OCI-LY1 (cell line): ENCODE results near the gene PLCG2.

Source experiments
- H2AFZ ChIP-seq: fragments of 200-600 bp; sonication (generic), shearing (Covaris generic); 2 replicates; pipeline ENCODE4 v1.6.0; 2014; ENCODE audit warnings: antibody characterized with exemption, mild to moderate bottlenecking, low read length
- H3F3A ChIP-seq: fragments of 200-600 bp; sonication (generic), shearing (Covaris generic); 2 replicates; pipeline ENCODE4 v1.6.0; 2014; ENCODE audit warnings: mild to moderate bottlenecking, antibody characterized with exemption, low read length, moderate library complexity; ENCODE audit not compliant: insufficient read depth
- H3K27ac ChIP-seq: fragments of 200-600 bp; sonication (generic); 2 replicates; pipeline ENCODE4 v1.5.1; 2014; ENCODE audit warnings: low read length, mixed run types, mild to moderate bottlenecking, low read depth; ENCODE audit not compliant: poor library complexity, severe bottlenecking
- H3K27me3 ChIP-seq: fragments of 200-600 bp; sonication (generic); 2 replicates; pipeline ENCODE4 v1.6.0; 2014; ENCODE audit warnings: antibody characterized with exemption, mild to moderate bottlenecking, low read length, moderate library complexity; ENCODE audit not compliant: insufficient read depth
- H3K36me3 ChIP-seq: fragments of 200-600 bp; sonication (generic); 2 replicates; pipeline ENCODE4 v1.6.1; 2014; ENCODE audit warnings: mild to moderate bottlenecking, antibody characterized with exemption, low read length, moderate library complexity, mixed read lengths; ENCODE audit not compliant: insufficient read depth
- H3K4me1 ChIP-seq: fragments of 200-600 bp; sonication (generic); 2 replicates; pipeline ENCODE4 v1.5.1; 2014; ENCODE audit warnings: mild to moderate bottlenecking, low read length, moderate library complexity; ENCODE audit not compliant: insufficient read depth, severe bottlenecking
- H3K4me2 ChIP-seq: fragments of 200-600 bp; sonication (generic), shearing (Covaris generic); 2 replicates; pipeline ENCODE4 v1.6.1; 2014; ENCODE audit warnings: low read length
- H3K4me3 ChIP-seq: fragments of 200-600 bp; sonication (generic); 2 replicates; pipeline ENCODE4 v1.5.1; 2014; ENCODE audit warnings: low read length, low read depth, mild to moderate bottlenecking, mixed read lengths; ENCODE audit not compliant: poor library complexity, severe bottlenecking
- H3K79me2 ChIP-seq: fragments of 200-600 bp; shearing (Covaris generic); 2 replicates; pipeline ENCODE4 v1.6.1; 2016; ENCODE audit warnings: mixed run types, low read length, mixed read lengths; ENCODE audit not compliant: insufficient read depth
- H3K9ac ChIP-seq: fragments of 200-600 bp; sonication (generic), shearing (Covaris generic); 2 replicates; pipeline ENCODE4 v1.6.1; 2014; ENCODE audit warnings: mild to moderate bottlenecking, low read length, mixed read lengths
- H3K9me2 ChIP-seq: fragments of 200-600 bp; sonication (generic), shearing (Covaris generic); 2 replicates; pipeline ENCODE4 v1.6.1; 2014; ENCODE audit warnings: low read depth, mild to moderate bottlenecking, low read length, mixed read lengths
- H3K9me3 ChIP-seq: fragments of 200-600 bp; shearing (Covaris generic); 2 replicates; pipeline ENCODE4 v1.6.1; 2014; ENCODE audit warnings: low read length, mixed read lengths
- H4K20me1 ChIP-seq: fragments of 200-600 bp; sonication (generic), shearing (Covaris generic); 2 replicates; pipeline ENCODE4 v1.6.0; 2016; ENCODE audit warnings: mild to moderate bottlenecking, low read length; ENCODE audit not compliant: insufficient read depth
- EZH2 ChIP-seq: fragments of 200-600 bp; sonication (generic), shearing (Covaris generic); IDR thresholded peaks from 2 replicates; pipeline ENCODE4 v1.8.0; 2017; ENCODE audit warnings: borderline replicate concordance, mixed run types, mild to moderate bottlenecking, antibody characterized with exemption, low read length, moderate library complexity, mixed read lengths
- TF ChIP-seq, protein P1 (sequence below): fragments of 200-600 bp; sonication (generic), shearing (Covaris generic); IDR thresholded peaks from 2 replicates; pipeline ENCODE4 v1.5.1; 2017; ENCODE audit warnings: mild to moderate bottlenecking, antibody characterized with exemption, low read length, moderate library complexity, mixed read lengths

PLCG2 gene

DNA sequence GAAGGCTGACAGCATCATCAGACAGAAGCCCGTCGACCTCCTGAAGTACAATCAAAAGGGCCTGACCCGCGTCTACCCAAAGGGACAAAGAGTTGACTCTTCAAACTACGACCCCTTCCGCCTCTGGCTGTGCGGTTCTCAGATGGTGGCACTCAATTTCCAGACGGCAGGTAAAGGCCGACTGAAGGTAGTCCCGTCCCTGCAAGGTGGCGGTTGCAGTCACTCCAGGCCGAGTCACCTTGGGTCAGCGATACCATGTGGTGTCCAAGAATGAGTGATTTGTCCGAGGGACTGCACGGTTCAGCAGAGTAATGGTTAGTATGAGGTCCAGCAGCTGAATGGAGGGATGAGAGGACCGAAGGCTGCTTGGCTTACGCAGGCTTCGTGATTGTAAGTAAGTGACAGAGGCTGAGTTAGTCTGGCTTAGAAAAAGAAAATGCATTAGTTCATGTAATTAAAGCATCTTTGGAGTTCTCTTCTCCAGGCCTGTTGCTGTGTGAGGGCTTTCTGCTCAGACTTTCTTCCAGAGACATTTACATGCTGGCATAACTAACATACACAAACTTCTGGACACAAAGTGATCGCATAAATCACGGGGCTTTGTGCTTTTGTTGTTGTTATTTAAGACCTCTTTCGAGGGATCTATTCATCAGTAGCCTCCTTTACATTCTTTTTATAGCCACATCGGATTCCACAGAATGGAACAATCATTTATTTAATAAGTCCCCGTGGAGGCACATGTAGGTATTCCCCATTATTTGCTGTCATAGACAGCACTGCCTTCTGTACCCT lies 157.3 kb downstream of the PLCG2 start:
- H3F3A ChIP-seq: no peaks in the 10 kb centered on the region
- H3K27me3 ChIP-seq: no peaks in the 10 kb centered on the region
- no peak overlapping the region for H3K4me3 ChIP-seq
- H3K9me2 ChIP-seq: no peaks in the 10 kb centered on the region
- H3K36me3 ChIP-seq: peaks cover 100% of the 10 kb centered on the region
- no peaks in the 10 kb centered on the region for H3K9me3 ChIP-seq
- no peak overlapping the region for H3K9ac ChIP-seq
- no peaks in the 10 kb centered on the region for H4K20me1 ChIP-seq
- H3K27ac ChIP-seq: no peak overlapping the region
- H3K79me2 ChIP-seq: no peaks in the 10 kb centered on the region
- no peak for TF ChIP-seq EZH2
- TF ChIP-seq, protein P1, sequence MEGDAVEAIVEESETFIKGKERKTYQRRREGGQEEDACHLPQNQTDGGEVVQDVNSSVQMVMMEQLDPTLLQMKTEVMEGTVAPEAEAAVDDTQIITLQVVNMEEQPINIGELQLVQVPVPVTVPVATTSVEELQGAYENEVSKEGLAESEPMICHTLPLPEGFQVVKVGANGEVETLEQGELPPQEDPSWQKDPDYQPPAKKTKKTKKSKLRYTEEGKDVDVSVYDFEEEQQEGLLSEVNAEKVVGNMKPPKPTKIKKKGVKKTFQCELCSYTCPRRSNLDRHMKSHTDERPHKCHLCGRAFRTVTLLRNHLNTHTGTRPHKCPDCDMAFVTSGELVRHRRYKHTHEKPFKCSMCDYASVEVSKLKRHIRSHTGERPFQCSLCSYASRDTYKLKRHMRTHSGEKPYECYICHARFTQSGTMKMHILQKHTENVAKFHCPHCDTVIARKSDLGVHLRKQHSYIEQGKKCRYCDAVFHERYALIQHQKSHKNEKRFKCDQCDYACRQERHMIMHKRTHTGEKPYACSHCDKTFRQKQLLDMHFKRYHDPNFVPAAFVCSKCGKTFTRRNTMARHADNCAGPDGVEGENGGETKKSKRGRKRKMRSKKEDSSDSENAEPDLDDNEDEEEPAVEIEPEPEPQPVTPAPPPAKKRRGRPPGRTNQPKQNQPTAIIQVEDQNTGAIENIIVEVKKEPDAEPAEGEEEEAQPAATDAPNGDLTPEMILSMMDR: no peak
- H3K4me2 ChIP-seq: no peak overlapping the region
- no peaks in the 10 kb centered on the region for H3K4me1 ChIP-seq
- H2AFZ ChIP-seq: no peak overlapping the region

DNA sequence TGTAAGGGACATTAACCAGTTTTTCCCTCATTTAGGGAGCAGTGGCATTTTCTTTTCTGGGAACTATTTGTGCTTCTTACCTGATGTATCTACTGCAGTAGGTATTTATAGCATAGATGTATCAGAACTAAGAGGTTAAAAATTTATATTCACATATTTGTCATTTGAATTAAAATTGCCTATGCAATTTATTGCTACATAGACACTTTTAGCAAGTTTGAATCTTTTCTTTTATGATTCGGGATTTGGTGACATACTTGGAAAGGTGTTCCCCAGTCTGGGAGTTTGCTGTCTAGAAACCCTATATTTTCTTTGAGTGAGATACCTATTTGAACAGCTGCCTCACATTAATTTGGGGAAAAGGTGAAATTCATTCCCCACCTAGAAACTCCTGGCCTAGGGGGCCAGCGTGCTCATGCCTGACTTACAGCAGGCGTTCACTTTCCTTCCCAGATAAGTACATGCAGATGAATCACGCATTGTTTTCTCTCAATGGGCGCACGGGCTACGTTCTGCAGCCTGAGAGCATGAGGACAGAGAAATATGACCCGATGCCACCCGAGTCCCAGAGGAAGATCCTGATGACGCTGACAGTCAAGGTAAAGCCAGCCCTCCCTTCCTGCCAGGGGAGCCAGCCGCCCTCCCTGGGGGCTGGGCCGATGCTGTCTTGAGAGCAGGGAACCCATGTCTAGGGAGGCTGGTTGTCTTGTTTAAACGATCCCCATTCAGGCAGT lies 158.4 kb downstream of the PLCG2 start:
- no peaks in the 10 kb centered on the region for H3K79me2 ChIP-seq
- H4K20me1 ChIP-seq: no peaks in the 10 kb centered on the region
- H3F3A ChIP-seq: no peaks in the 10 kb centered on the region
- H3K27me3 ChIP-seq: no peaks in the 10 kb centered on the region
- no peaks in the 10 kb centered on the region for H3K9me2 ChIP-seq
- no peak overlapping the region for H3K9ac ChIP-seq
- no peaks in the 10 kb centered on the region for H3K9me3 ChIP-seq
- TF ChIP-seq, protein P1: no peak
- TF ChIP-seq EZH2: no peak
- no peak overlapping the region for H3K27ac ChIP-seq
- H3K36me3 ChIP-seq: peaks cover 100% of the 10 kb centered on the region
- no peak overlapping the region for H2AFZ ChIP-seq
- no peaks in the 10 kb centered on the region for H3K4me1 ChIP-seq
- no peak overlapping the region for H3K4me3 ChIP-seq
- no peak overlapping the region for H3K4me2 ChIP-seq

DNA sequence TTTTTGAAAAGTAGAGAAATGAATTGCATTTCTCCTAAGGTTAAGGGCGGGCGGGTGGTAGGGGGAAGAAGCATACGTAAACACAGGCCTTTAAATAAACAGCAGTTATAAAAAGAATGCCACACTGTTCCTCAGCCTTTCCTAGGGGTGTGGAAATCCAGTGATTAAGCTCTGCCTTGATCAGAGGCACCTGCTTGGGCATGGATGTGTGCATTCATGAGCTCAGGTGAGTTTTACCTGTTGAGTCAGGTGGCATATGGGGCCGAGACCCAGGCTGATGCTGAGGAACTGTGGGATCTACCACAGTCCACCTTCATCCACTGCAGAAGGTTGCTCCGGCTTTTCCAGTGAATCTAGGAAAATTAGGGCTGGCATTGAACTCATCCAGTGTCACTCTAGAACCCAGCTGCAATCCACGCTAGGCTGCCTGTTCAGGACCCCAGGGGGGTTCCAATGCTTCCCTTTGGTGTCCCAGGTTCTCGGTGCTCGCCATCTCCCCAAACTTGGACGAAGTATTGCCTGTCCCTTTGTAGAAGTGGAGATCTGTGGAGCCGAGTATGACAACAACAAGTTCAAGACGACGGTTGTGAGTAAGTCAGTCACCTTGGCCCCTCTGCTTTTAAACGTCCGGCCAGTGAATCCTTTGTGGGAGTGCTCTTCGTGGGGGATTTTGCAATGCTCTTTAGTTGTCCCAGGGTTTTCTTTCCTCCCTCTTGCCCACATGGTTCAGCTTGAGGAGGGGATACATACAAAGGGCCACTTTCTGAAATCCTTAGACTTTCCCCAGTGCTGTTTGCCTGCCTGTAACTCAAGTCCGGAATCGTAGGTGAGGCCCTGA lies 159.5 kb downstream of the PLCG2 start:
- H3K36me3 ChIP-seq: peaks cover 100% of the 10 kb centered on the region
- H3K4me2 ChIP-seq: no peak overlapping the region
- H3K4me1 ChIP-seq: no peaks in the 10 kb centered on the region
- no peak overlapping the region for H3K27ac ChIP-seq
- no peaks in the 10 kb centered on the region for H3F3A ChIP-seq
- no peaks in the 10 kb centered on the region for H4K20me1 ChIP-seq
- TF ChIP-seq, protein P1: no peak
- TF ChIP-seq EZH2: no peak
- H3K9me3 ChIP-seq: no peaks in the 10 kb centered on the region
- no peak overlapping the region for H3K4me3 ChIP-seq
- H3K9me2 ChIP-seq: no peaks in the 10 kb centered on the region
- no peak overlapping the region for H2AFZ ChIP-seq
- H3K79me2 ChIP-seq: no peaks in the 10 kb centered on the region
- H3K9ac ChIP-seq: no peak overlapping the region
- H3K27me3 ChIP-seq: no peaks in the 10 kb centered on the region
